CD14-positive monocyte (primary cell): ENCODE data around the gene TEFM. TPM values are rescaled to one million over a fixed set of nuclear protein-coding genes. Genes with fewer than 3 reads are reported as not detected.

ENCODE experiments used
- DNase-seq, 3 donors: peaks; one replicate each; pipeline ENCODE4 v3.0.0-alpha.2; 2011 to 2022
- H2AFZ ChIP-seq: 2 replicates; pipeline ENCODE4 v1.6.0; 2012; ENCODE audit warnings: mild to moderate bottlenecking, low read depth, low read length, inconsistent platforms; ENCODE audit not compliant: insufficient read depth, poor library complexity, severe bottlenecking
- H3K27ac ChIP-seq, 2 donors: 1 replicate in 1 of 2; 2 replicates in 1 of 2; pipeline ENCODE4 v1.5.1; 2012 to 2013; ENCODE audit warnings: low read length in 2 of 2, control low read depth in 1 of 2, inconsistent platforms in 1 of 2, low read depth in 1 of 2, mild to moderate bottlenecking in 1 of 2
- H3K27me3 ChIP-seq, 2 donors: one replicate each; pipeline versions ENCODE4 v1.6.0 to v1.6.1; 2011 to 2013; ENCODE audit warnings: low read length in 2 of 2; ENCODE audit not compliant: control insufficient read depth in 2 of 2, insufficient read depth in 2 of 2
- H3K36me3 ChIP-seq, 2 donors: replicated peaks in 1 of 2; 1 replicate in 1 of 2; 2 replicates in 1 of 2; pipeline versions ENCODE4 v1.5.1 to v1.6.1; 2012 to 2013; ENCODE audit warnings: low read length in 2 of 2, control low read depth in 1 of 2, inconsistent platforms in 1 of 2, mild to moderate bottlenecking in 1 of 2; ENCODE audit not compliant: insufficient read depth in 2 of 2, control insufficient read depth in 1 of 2
- H3K4me1 ChIP-seq, 2 donors: 1 replicate in 1 of 2; 2 replicates in 1 of 2; pipeline versions ENCODE4 v1.5.1 to v1.6.1; 2012 to 2013; ENCODE audit warnings: low read length in 2 of 2, control low read depth in 1 of 2, inconsistent platforms in 1 of 2, mild to moderate bottlenecking in 1 of 2, moderate library complexity in 1 of 2; ENCODE audit not compliant: insufficient read depth in 2 of 2, control insufficient read depth in 1 of 2
- H3K4me2 ChIP-seq: replicated peaks from 2 replicates; pipeline ENCODE3; 2012; ENCODE audit warnings: low read length, moderate library complexity, mild to moderate bottlenecking; ENCODE audit not compliant: poor library complexity, severe bottlenecking; ENCODE audit errors: extremely low read depth
- H3K4me3 ChIP-seq, 3 experiments: fragments of 200-600 bp in 1 of 3; sonication (generic) in 1 of 3; replicated peaks in 1 of 3; 1 replicate in 2 of 3; 2 replicates in 1 of 3; pipeline ENCODE4 v1.5.1; 2011 to 2013; ENCODE audit warnings: low read length in 3 of 3, mild to moderate bottlenecking in 3 of 3, control low read depth in 2 of 3, low read depth in 2 of 3, inconsistent platforms in 1 of 3, moderate library complexity in 1 of 3
- H3K79me2 ChIP-seq: 2 replicates; pipeline ENCODE4 v1.6.0; 2012; ENCODE audit warnings: mild to moderate bottlenecking, control low read depth, inconsistent platforms, low read length, moderate library complexity; ENCODE audit not compliant: insufficient read depth
- H3K9ac ChIP-seq: 2 replicates; pipeline ENCODE4 v1.6.0; 2017; ENCODE audit warnings: low read length, mild to moderate bottlenecking; ENCODE audit not compliant: insufficient read depth, poor library complexity, severe bottlenecking
- H3K9me3 ChIP-seq, 2 donors: replicated peaks in 1 of 2; 1 replicate in 1 of 2; 2 replicates in 1 of 2; pipeline versions ENCODE4 v1.5.1 to v1.6.1; 2012 to 2013; ENCODE audit warnings: low read length in 2 of 2, control low read depth in 1 of 2; ENCODE audit not compliant: control insufficient read depth in 1 of 2, insufficient read depth in 1 of 2
- H4K20me1 ChIP-seq: 2 replicates; pipeline ENCODE4 v1.6.0; 2012; ENCODE audit warnings: mild to moderate bottlenecking, low read length, control low read depth, moderate library complexity; ENCODE audit not compliant: insufficient read depth
- H3K27ac Mint-ChIP-seq, 7 donors: one replicate each; pipeline ENCODE4 v1.8.0; 2020; ENCODE audit warnings: mild to moderate bottlenecking in 7 of 7, mixed read lengths in 7 of 7, moderate library complexity in 6 of 7, inconsistent platforms in 2 of 7
- H3K27me3 Mint-ChIP-seq, 3 donors: one replicate each; pipeline ENCODE4 v1.8.0; 2021 to 2022; ENCODE audit warnings: low read depth in 3 of 3, mild to moderate bottlenecking in 3 of 3, mixed read lengths in 3 of 3, moderate library complexity in 3 of 3, inconsistent platforms in 1 of 3
- H3K36me3 Mint-ChIP-seq, 2 donors: one replicate each; pipeline ENCODE4 v1.8.0; 2020; ENCODE audit warnings: mixed read lengths in 2 of 2, inconsistent platforms in 1 of 2, mild to moderate bottlenecking in 1 of 2
- H3K4me1 Mint-ChIP-seq: one replicate; pipeline ENCODE4 v1.8.0; 2020; ENCODE audit warnings: mild to moderate bottlenecking, mixed read lengths
- H3K4me3 Mint-ChIP-seq, 2 donors: one replicate each; pipeline ENCODE4 v1.8.0; 2020; ENCODE audit warnings: mild to moderate bottlenecking in 2 of 2, mixed read lengths in 2 of 2, moderate library complexity in 1 of 2
- H3K9me3 Mint-ChIP-seq, 7 donors: one replicate each; pipeline ENCODE4 v1.8.0; 2020 to 2022; ENCODE audit warnings: mixed read lengths in 7 of 7, mild to moderate bottlenecking in 6 of 7, moderate library complexity in 6 of 7, inconsistent platforms in 2 of 7
- CTCF ChIP-seq: fragments of 200-600 bp; IDR thresholded peaks from one replicate; pipeline ENCODE4 v1.8.0; 2022; ENCODE audit warnings: antibody characterized with exemption, mild to moderate bottlenecking
- whole genome bisulfite sequencing: methylation state at CpG from one replicate; pipeline ENCODE4 v1.1.5; 2013; ENCODE audit warnings: missing lambda C conversion rate; ENCODE audit not compliant: insufficient coverage; 5-methylcytosine and 5-hydroxymethylcytosine counted together
- intact Hi-C, 2 donors: fragments of 100-400 bp; cut with micrococcal nuclease; formaldehyde crosslinking; loops; one replicate each; pipeline versions ENCODE4 v1.15.0 to v1.15.1; 2023
- polyA plus RNA-seq, 3 donors: library from polyadenylated mRNA; depleted of rRNA in 1 of 3; unstranded in 2 of 3; stranded (reverse) in 1 of 3; fragments of 300-500 nt in 2 of 3; fragments of >200 nt in 1 of 3; fragmentation: Illumina TruSeq in 2 of 3; gene quantifications; 1 replicate in 2 of 3; 2 replicates in 1 of 3; pipeline ENCODE4 v1.2.3, GENCODE V29; 2012 to 2021
- small RNA-seq: library from RNA; depleted of rRNA; stranded (forward); fragments of <200 nt; gene quantifications from one replicate; pipeline ENCODE3, GENCODE V24; 2012; ENCODE audit warnings: low read depth; ENCODE audit not compliant: insufficient read length

Gene TEFM
- polyA plus RNA-seq, 3 donors, result 6.5 to 14.6 (median 10.0) TPM

- Histone ChIP-seq H4K20me1 (no peaks in the 10 kb centered on the region), H3K4me1 (no peaks in the 10 kb centered on the region), H3K79me2 (no peaks in the 10 kb centered on the region), H2AFZ (no peak overlapping the region), H3K4me3 (no peak overlapping the region), H3K27ac (no peak overlapping the region), H3K4me2 (no peak overlapping the region), H3K27me3 (no peaks in the 10 kb centered on the region), H3K36me3 (peaks cover 11 to 48% of the 10 kb centered on the region in 2 donors), H3K9me3 (no peaks in the 10 kb centered on the region), H3K9ac (no peak overlapping the region)
- H3K4me3 Mint-ChIP-seq, result no peak overlapping the region
- peaks cover 13 to 51% of the 10 kb centered on the region in 2 donors for H3K36me3 Mint-ChIP-seq
- H3K27me3 Mint-ChIP-seq, result no peaks in the 10 kb centered on the region
- no peak for TF ChIP-seq CTCF
- DNase-seq, result no peak
- 100% methylated on average over 2 of the region's 3 CpGs for WGBS
- intact Hi-C loops, result no loop called here
- no peaks in the 10 kb centered on the region for H3K4me1 Mint-ChIP-seq
- no peak overlapping the region for H3K27ac Mint-ChIP-seq
- no peaks in the 10 kb centered on the region for H3K9me3 Mint-ChIP-seq
Observed at GRCh38 chr17:30854146-30854545, 51.9 kb downstream of the TEFM start.

Small RNA genes within 50 kb of the gene (small RNA-seq; reads per million reads assigned to genes)
- not detected for gene RNU6-298P

Other genes with a start within 250 kb of the TEFM start
- gene CRLF3, start 81.5 kb downstream of the TEFM start, polyA plus RNA-seq, result 10 to 100 TPM; 41.0 to 92.8 (median 88.5) TPM
- gene ATAD5, start 74.3 kb downstream of the TEFM start, polyA plus RNA-seq, result under 1 TPM; 0.24 to 0.57 (median 0.42) TPM
- gene ADAP2, start 15.7 kb upstream of the TEFM start, polyA plus RNA-seq, result 100 to 1,000 TPM in 1 of 3 donors, 10 to 100 TPM in 2; 36.1 to 142 (median 39.8) TPM
- 10 to 100 TPM; 51.4 to 74.8 (median 66.6) TPM for gene RNF135, start 64.8 kb upstream of the TEFM start, polyA plus RNA-seq
- gene NF1, start 188.7 kb upstream of the TEFM start, polyA plus RNA-seq, result 1 to 10 TPM; 1.2 to 7.4 (median 2.1) TPM